ENCODE data around the gene BOD1. TPM values are rescaled to one million over a fixed set of nuclear protein-coding genes. Genes with fewer than 3 reads are reported as not detected.
A peak's percentile ranks its signal among the peaks of the same experiment; 100 is the strongest.

BOD1 gene
- total and polyA plus RNA-seq, 9 donors, result 45.8 to 76.1 (median 61.7) TPM

GRCh38 chr5:173612948-173613347 is 3.5 kb downstream of the BOD1 start:
- peaks cover 9% of the 10 kb centered on the region for H3K4me1 ChIP-seq (ENCODE audit: insufficient read depth)

GRCh38 chr5:173611706-173612105 is 4.7 kb downstream of the BOD1 start:
- no peaks in the 10 kb centered on the region for H3K36me3 ChIP-seq
- no peak for DNase-seq
- no peaks in the 10 kb centered on the region for H3K27me3 ChIP-seq
- TF ChIP-seq CTCF (IDR thresholded peaks at IDR 0.05) (no peak), EP300 (IDR thresholded peaks at IDR 0.05) (no peak), POLR2A (IDR thresholded peaks at IDR 0.05) (no peak)
- 83 to 93% (median 86%) methylated on average over 4 of the region's 4 CpGs for whole genome bisulfite sequencing, 3 donors
- no peak overlapping the region for H3K4me3 ChIP-seq
- H3K27ac ChIP-seq, result no peak overlapping the region
- H3K4me1 ChIP-seq (ENCODE audit: insufficient read depth), result peaks cover 11% of the 10 kb centered on the region
- intact Hi-C loops (cut with DNase I), result loop anchor here in 1 of 4 donors (10.0 kb wide), 1 partner anchor 703 kb away; no protein-coding TSS in a partner anchor
- no peaks in the 10 kb centered on the region for H3K9me3 ChIP-seq

More at GRCh38 chr5:173612948-173613347, 3.5 kb downstream of the BOD1 start:
- Histone ChIP-seq H3K27ac (no peak overlapping the region), H3K27me3 (no peaks in the 10 kb centered on the region), H3K9me3 (no peaks in the 10 kb centered on the region), H3K4me3 (no peak overlapping the region), H3K36me3 (no peaks in the 10 kb centered on the region)
- TF ChIP-seq EP300 (IDR thresholded peaks at IDR 0.05), result no peak
- no peak for TF ChIP-seq CTCF (IDR thresholded peaks at IDR 0.05)
- TF ChIP-seq POLR2A (IDR thresholded peaks at IDR 0.05), result no peak
- WGBS, 3 donors, result 51 to 64% (median 55%) methylated on average over 3 of the region's 3 CpGs
- intact Hi-C loops (cut with DNase I), result loop anchor here in 1 of 4 donors (10.0 kb wide), 1 partner anchor 702 kb away; no protein-coding TSS in a partner anchor
- DNase-seq, result no peak

GRCh38 chr5:173604141-173604540 is 12.3 kb downstream of the BOD1 start:
- DNase-seq, result no peak
- 93 to 96% (median 93%) methylated on average over 1 of the region's 1 CpG for WGBS, 3 donors
- TF ChIP-seq EP300 (IDR thresholded peaks at IDR 0.05), result no peak
- TF ChIP-seq POLR2A (IDR thresholded peaks at IDR 0.05), result no peak
- TF ChIP-seq CTCF (IDR thresholded peaks at IDR 0.05), result no peak
- Histone ChIP-seq H3K27me3 (no peaks in the 10 kb centered on the region), H3K4me1 (ENCODE audit: insufficient read depth) (peaks cover 5% of the 10 kb centered on the region), H3K4me3 (no peak overlapping the region), H3K36me3 (no peaks in the 10 kb centered on the region), H3K9me3 (no peaks in the 10 kb centered on the region), H3K27ac (no peak overlapping the region)
- intact Hi-C loops (cut with DNase I), result no loop called here

- intact Hi-C loops (cut with DNase I), result no loop called here
Measured at GRCh38 chr5:173602423-173602822, 14.0 kb downstream of the BOD1 start.

More at GRCh38 chr5:173602423-173602822, 14.0 kb downstream of the BOD1 start:
- H3K36me3 ChIP-seq, result no peaks in the 10 kb centered on the region
- DNase-seq, result peak; percentile 29 to 77 (median 63)
- TF ChIP-seq CTCF (IDR thresholded peaks at IDR 0.05) (no peak), POLR2A (IDR thresholded peaks at IDR 0.05) (no peak), EP300 (IDR thresholded peaks at IDR 0.05) (no peak)
- no peak overlapping the region for H3K27ac ChIP-seq
- no peak overlapping the region for H3K4me3 ChIP-seq
- 15 to 34% (median 26%) methylated on average over 6 of the region's 6 CpGs for WGBS, 3 donors
- no peaks in the 10 kb centered on the region for H3K9me3 ChIP-seq
- H3K27me3 ChIP-seq, result no peaks in the 10 kb centered on the region
- peaks cover 6% of the 10 kb centered on the region for H3K4me1 ChIP-seq (ENCODE audit: insufficient read depth)

Measured in ovary (tissue), 9 donors.